GM12801 (cell line): ENCODE results near the gene MACROD2.

Experiments
- CTCF ChIP-seq: IDR thresholded peaks from one replicate; pipeline ENCODE4 v1.5.1; 2011; ENCODE audit warnings: control low read depth; ENCODE audit not compliant: insufficient read length; ENCODE audit errors: extremely low read depth

Gene MACROD2

GRCh38 chr20:15597306-15597705, 1602.0 kb downstream of the MACROD2 start:
- TF ChIP-seq CTCF = no peak

- no peak for TF ChIP-seq CTCF
Measured at GRCh38 chr20:15599961-15600360, 1604.6 kb downstream of the MACROD2 start.

- no peak for TF ChIP-seq CTCF
Measured at GRCh38 chr20:15600565-15600964, 1605.2 kb downstream of the MACROD2 start.

- TF ChIP-seq CTCF = no peak
Measured at GRCh38 chr20:15603506-15603905, 1608.2 kb downstream of the MACROD2 start.

- TF ChIP-seq CTCF = no peak
Measured at GRCh38 chr20:15603978-15604805, 1608.9 kb downstream of the MACROD2 start.

- no peak for TF ChIP-seq CTCF
Measured at GRCh38 chr20:15609921-15610320, 1614.6 kb downstream of the MACROD2 start.

GRCh38 chr20:15610787-15611186, 1615.5 kb downstream of the MACROD2 start:
- no peak for TF ChIP-seq CTCF

GRCh38 chr20:15611541-15611940, 1616.2 kb downstream of the MACROD2 start:
- TF ChIP-seq CTCF = no peak
